ENCODE results near the gene PCDH15. TPM values are rescaled to one million over a fixed set of nuclear protein-coding genes. Genes with fewer than 3 reads are reported as not detected.

Gene PCDH15
- total and polyA plus RNA-seq, 4 donors = 0.03 to 16.9 (median 0.88) TPM

DNA sequence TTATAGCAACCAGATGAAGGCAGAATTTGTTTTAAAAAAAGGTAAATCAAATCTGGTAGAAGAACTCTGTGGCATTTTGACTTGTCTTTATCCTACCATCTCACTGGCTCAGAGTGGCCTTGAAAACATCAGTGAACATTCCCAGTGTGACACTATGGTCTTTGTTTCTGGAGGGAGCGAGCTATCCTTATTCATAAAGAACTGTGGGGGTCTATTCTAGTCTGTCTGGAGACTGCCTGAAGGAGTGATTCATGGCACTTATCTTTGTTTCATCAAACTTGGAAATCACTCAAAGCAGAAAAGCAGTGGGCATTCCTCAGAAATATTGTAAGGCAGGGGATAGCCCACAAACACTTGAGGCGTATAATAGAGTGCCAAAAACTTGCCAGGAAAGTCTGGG lies 719.1 kb downstream of the PCDH15 start:
- H3K9me3 ChIP-seq (ENCODE audit: control insufficient read depth in 4 of 4, insufficient read depth in 3 of 4, low read length in 3 of 4) = no peaks in the 10 kb centered on the region
- no peaks in the 10 kb centered on the region for H3K4me1 ChIP-seq (ENCODE audit: control insufficient read depth in 5 of 5, insufficient read depth in 5 of 5, low read length in 5 of 5)
- no peaks in the 10 kb centered on the region for H3K27me3 ChIP-seq (ENCODE audit: control insufficient read depth in 3 of 3, insufficient read depth in 3 of 3, low read length in 2 of 3)
- no peak overlapping the region for H3K4me3 ChIP-seq
- H3K9ac ChIP-seq (ENCODE audit: insufficient read depth in 1 of 2, low read length in 2 of 2) = no peak overlapping the region
- WGBS, 2 donors = 79 to 88% methylated on average over 2 of the region's 2 CpGs
- no peak overlapping the region for H3K27ac ChIP-seq (ENCODE audit: low read depth in 1 of 2, low read length in 1 of 2)
- ATAC-seq (ENCODE audit: insufficient read depth, low FRiP score) (no peak), DNase-seq (no peak)
- TF ChIP-seq, protein P1, sequence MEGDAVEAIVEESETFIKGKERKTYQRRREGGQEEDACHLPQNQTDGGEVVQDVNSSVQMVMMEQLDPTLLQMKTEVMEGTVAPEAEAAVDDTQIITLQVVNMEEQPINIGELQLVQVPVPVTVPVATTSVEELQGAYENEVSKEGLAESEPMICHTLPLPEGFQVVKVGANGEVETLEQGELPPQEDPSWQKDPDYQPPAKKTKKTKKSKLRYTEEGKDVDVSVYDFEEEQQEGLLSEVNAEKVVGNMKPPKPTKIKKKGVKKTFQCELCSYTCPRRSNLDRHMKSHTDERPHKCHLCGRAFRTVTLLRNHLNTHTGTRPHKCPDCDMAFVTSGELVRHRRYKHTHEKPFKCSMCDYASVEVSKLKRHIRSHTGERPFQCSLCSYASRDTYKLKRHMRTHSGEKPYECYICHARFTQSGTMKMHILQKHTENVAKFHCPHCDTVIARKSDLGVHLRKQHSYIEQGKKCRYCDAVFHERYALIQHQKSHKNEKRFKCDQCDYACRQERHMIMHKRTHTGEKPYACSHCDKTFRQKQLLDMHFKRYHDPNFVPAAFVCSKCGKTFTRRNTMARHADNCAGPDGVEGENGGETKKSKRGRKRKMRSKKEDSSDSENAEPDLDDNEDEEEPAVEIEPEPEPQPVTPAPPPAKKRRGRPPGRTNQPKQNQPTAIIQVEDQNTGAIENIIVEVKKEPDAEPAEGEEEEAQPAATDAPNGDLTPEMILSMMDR (IDR thresholded peaks at IDR 0.05; ENCODE audit: control extremely low read depth, extremely low read depth) = no peak
- no peaks in the 10 kb centered on the region for H3K36me3 ChIP-seq (ENCODE audit: control insufficient read depth in 4 of 4, insufficient read depth in 4 of 4, low read length in 4 of 4)

DNA sequence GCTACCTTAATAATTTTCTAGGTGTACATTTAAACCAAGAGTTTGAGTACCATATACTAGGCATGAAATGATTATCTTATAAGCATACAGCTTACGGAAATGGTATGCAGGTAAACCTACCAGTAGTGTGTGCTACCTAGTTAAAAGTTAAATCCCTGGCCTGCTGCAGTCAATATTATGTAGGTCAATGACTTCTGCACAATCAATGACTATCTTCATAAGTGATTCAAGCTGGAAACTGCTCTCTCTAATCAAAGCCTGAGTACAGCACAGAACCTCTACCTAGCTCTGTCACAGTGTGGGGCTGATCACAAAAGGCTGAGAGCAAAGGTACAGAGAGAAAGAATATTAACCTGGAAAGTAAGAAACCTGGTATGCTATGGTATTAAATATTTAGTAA lies 733.7 kb downstream of the PCDH15 start:
- H3K27ac ChIP-seq (ENCODE audit: low read depth in 1 of 2, low read length in 1 of 2) = no peak overlapping the region
- H3K4me1 ChIP-seq (ENCODE audit: control insufficient read depth in 5 of 5, insufficient read depth in 5 of 5, low read length in 5 of 5) = peaks cover 0 to 3% (median 0%) of the 10 kb centered on the region in 5 donors
- no peak overlapping the region for H3K9ac ChIP-seq (ENCODE audit: insufficient read depth in 1 of 2, low read length in 2 of 2)
- ATAC-seq (ENCODE audit: insufficient read depth, low FRiP score) = no peak
- H3K9me3 ChIP-seq (ENCODE audit: control insufficient read depth in 4 of 4, insufficient read depth in 3 of 4, low read length in 3 of 4) = peaks cover 0 to 5% (median 0%) of the 10 kb centered on the region in 4 donors
- no peaks in the 10 kb centered on the region for H3K36me3 ChIP-seq (ENCODE audit: control insufficient read depth in 4 of 4, insufficient read depth in 4 of 4, low read length in 4 of 4)
- DNase-seq = no peak
- TF ChIP-seq, protein P1 (IDR thresholded peaks at IDR 0.05; ENCODE audit: control extremely low read depth, extremely low read depth) = no peak
- H3K27me3 ChIP-seq (ENCODE audit: control insufficient read depth in 3 of 3, insufficient read depth in 3 of 3, low read length in 2 of 3) = no peaks in the 10 kb centered on the region
- no peak overlapping the region for H3K4me3 ChIP-seq
- 89 to 93% methylated on average over 1 of the region's 1 CpG for WGBS, 2 donors

DNA sequence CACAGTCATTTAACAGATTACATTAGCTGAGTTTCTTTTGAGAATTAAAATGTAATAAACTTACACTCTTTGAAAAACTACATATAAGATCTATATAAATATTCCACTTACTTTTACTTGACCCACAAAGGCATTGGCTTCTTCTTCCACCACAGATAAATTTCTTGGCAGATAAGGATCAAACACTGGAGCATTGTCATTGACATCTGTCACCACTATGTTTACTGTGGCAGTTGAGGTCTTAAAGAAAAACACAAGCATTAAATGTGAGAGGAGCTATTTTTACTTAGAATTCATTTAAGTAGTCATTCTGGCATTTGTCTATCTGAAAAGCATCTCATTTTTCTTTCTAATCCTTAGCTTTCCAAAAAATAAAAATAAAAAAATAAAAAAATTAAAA lies 734.4 kb downstream of the PCDH15 start:
- ATAC-seq (ENCODE audit: insufficient read depth, low FRiP score) = no peak
- Histone ChIP-seq H3K9me3 (ENCODE audit: control insufficient read depth in 4 of 4, insufficient read depth in 3 of 4, low read length in 3 of 4) (peaks cover 0 to 5% (median 0%) of the 10 kb centered on the region in 4 donors), H3K4me1 (ENCODE audit: control insufficient read depth in 5 of 5, insufficient read depth in 5 of 5, low read length in 5 of 5) (peaks cover 0 to 3% (median 0%) of the 10 kb centered on the region in 5 donors), H3K27me3 (ENCODE audit: control insufficient read depth in 3 of 3, insufficient read depth in 3 of 3, low read length in 2 of 3) (no peaks in the 10 kb centered on the region), H3K4me3 (no peak overlapping the region), H3K9ac (ENCODE audit: insufficient read depth in 1 of 2, low read length in 2 of 2) (no peak overlapping the region), H3K36me3 (ENCODE audit: control insufficient read depth in 4 of 4, insufficient read depth in 4 of 4, low read length in 4 of 4) (no peaks in the 10 kb centered on the region), H3K27ac (ENCODE audit: low read depth in 1 of 2, low read length in 1 of 2) (no peak overlapping the region)
- TF ChIP-seq, protein P1 (IDR thresholded peaks at IDR 0.05; ENCODE audit: control extremely low read depth, extremely low read depth) = no peak
- no peak for DNase-seq

DNA sequence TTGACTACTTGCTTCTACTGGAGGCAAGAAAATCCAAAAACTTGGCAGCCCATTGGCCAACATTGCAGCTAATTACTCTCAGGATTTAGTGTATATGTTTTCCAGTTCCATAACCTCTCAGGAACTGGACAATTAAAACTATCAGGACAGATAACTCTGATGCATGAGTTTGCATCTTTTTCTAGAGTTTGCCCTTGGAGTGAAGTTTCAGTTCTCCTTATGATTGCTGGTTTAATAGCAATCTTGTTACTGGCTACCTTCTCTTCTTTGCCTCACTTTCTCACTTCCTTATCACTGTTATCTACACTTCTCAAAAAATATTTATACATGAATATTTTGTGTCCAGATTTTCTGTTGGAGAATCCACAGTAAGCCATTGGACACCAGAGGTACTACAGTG lies 735.9 kb downstream of the PCDH15 start:
- no peak for ATAC-seq (ENCODE audit: insufficient read depth, low FRiP score)
- Histone ChIP-seq H3K27me3 (ENCODE audit: control insufficient read depth in 3 of 3, insufficient read depth in 3 of 3, low read length in 2 of 3) (no peaks in the 10 kb centered on the region), H3K27ac (ENCODE audit: low read depth in 1 of 2, low read length in 1 of 2) (no peak overlapping the region), H3K4me1 (ENCODE audit: control insufficient read depth in 5 of 5, insufficient read depth in 5 of 5, low read length in 5 of 5) (peaks cover 0 to 3% (median 0%) of the 10 kb centered on the region in 5 donors), H3K9me3 (ENCODE audit: control insufficient read depth in 4 of 4, insufficient read depth in 3 of 4, low read length in 3 of 4) (peaks cover 0 to 5% (median 0%) of the 10 kb centered on the region in 4 donors), H3K36me3 (ENCODE audit: control insufficient read depth in 4 of 4, insufficient read depth in 4 of 4, low read length in 4 of 4) (no peaks in the 10 kb centered on the region), H3K9ac (ENCODE audit: insufficient read depth in 1 of 2, low read length in 2 of 2) (no peak overlapping the region), H3K4me3 (no peak overlapping the region)
- DNase-seq = no peak
- TF ChIP-seq, protein P1 (IDR thresholded peaks at IDR 0.05; ENCODE audit: control extremely low read depth, extremely low read depth) = no peak

Measured in lung (tissue), 12 donors.